Spleen (tissue), 7 donors: Measurements from ENCODE around the gene CERS5.

Experiments
- POLR2A ChIP-seq, 3 donors: fragments of 450-650 bp; IDR thresholded peaks; one replicate each; pipeline ENCODE4 v1.5.1; 2017; ENCODE audit warnings: antibody characterized with exemption in 3 of 3, mild to moderate bottlenecking in 1 of 3
- POLR2AphosphoS5 ChIP-seq, 3 donors: sonication (generic); formaldehyde crosslinking; IDR thresholded peaks; one replicate each; pipeline ENCODE4 v1.5.1; 2017; ENCODE audit warnings: antibody characterized with exemption in 3 of 3
- TF ChIP-seq, protein P1 (sequence below), 11 experiments: fragments of 200-600 bp in 7 of 11; fragments of 450-650 bp in 4 of 11; sonication (generic) in 4 of 11; IDR thresholded peaks in 8 of 11; conservative IDR thresholded peaks in 3 of 11; 1 replicate in 7 of 11; 2 replicates in 4 of 11; pipeline versions ENCODE4 v1.4.0 to v1.8.0; 2016 to 2021; ENCODE audit warnings: antibody characterized with exemption in 11 of 11, inconsistent platforms in 4 of 11, mild to moderate bottlenecking in 1 of 11
- donor health status: DM: no; HTN: no; CAD: no; lungs with moderate emphysema.
- donor health status: DM: no; HTN: no; CAD: no.
- donor health status: DM: no; HTN: no; CAD: no.

DNA sequence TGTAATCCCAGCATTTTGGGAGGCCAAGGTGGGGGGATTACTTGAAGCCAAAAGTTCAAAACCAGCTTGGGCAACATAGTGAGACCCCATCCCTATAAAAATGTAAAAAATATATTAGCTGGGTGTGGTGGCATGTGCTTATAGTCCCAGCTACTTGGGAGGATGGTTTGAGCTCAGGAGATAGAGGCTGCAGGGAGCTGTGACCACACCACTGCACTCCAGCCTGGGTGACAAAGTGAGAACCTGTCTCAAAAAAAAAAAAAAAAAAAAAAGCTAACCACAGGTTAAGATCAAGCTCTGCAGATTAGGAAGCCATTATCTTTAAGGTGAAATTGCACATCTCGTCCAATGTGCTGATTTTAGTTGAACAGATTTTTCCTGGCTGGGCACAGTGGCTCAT lies 23.7 kb upstream of the CERS5 start:
- no peak for TF ChIP-seq POLR2A (IDR thresholded peaks at IDR 0.05)
- TF ChIP-seq, protein P1, sequence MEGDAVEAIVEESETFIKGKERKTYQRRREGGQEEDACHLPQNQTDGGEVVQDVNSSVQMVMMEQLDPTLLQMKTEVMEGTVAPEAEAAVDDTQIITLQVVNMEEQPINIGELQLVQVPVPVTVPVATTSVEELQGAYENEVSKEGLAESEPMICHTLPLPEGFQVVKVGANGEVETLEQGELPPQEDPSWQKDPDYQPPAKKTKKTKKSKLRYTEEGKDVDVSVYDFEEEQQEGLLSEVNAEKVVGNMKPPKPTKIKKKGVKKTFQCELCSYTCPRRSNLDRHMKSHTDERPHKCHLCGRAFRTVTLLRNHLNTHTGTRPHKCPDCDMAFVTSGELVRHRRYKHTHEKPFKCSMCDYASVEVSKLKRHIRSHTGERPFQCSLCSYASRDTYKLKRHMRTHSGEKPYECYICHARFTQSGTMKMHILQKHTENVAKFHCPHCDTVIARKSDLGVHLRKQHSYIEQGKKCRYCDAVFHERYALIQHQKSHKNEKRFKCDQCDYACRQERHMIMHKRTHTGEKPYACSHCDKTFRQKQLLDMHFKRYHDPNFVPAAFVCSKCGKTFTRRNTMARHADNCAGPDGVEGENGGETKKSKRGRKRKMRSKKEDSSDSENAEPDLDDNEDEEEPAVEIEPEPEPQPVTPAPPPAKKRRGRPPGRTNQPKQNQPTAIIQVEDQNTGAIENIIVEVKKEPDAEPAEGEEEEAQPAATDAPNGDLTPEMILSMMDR (IDR thresholded peaks at IDR 0.05 in 8 of 11, conservative IDR thresholded peaks at IDR 0.05 in 3 of 11), result no peak
- no peak for TF ChIP-seq POLR2AphosphoS5 (IDR thresholded peaks at IDR 0.05)
